HepG2 (cell line): Measurements from ENCODE around the gene ADGRF1. TPM values are rescaled to one million over a fixed set of nuclear protein-coding genes. Genes with fewer than 3 reads are reported as not detected.

Source experiments
- E2F1 ChIP-seq: sonication (generic); formaldehyde crosslinking; IDR thresholded peaks from 2 replicates; pipeline ENCODE4 v1.5.0; 2020; ENCODE audit warnings: missing genetic modification reagents
- ERF ChIP-seq: IDR thresholded peaks from 2 replicates; pipeline ENCODE4 v1.6.1; 2018; ENCODE audit warnings: missing biosample characterization, missing genetic modification reagents
- FOXJ3 ChIP-seq: sonication (generic); formaldehyde crosslinking; IDR thresholded peaks from 2 replicates; pipeline ENCODE4 v1.4.0; 2020; ENCODE audit warnings: missing genetic modification reagents, mild to moderate bottlenecking, borderline replicate concordance
- GABPB1 ChIP-seq: IDR thresholded peaks from 2 replicates; pipeline ENCODE4 v1.6.1; 2016; ENCODE audit warnings: mild to moderate bottlenecking, missing genetic modification reagents, moderate library complexity, missing compliant biosample characterization
- HNF4A ChIP-seq: sonication (generic); formaldehyde crosslinking; IDR thresholded peaks from 2 replicates; pipeline ENCODE4 v1.4.0; 2020; ENCODE audit warnings: missing genetic modification reagents
- NCOA1 ChIP-seq: sonication (generic); formaldehyde crosslinking; IDR thresholded peaks from 2 replicates; pipeline ENCODE4 v1.9.0; 2021; ENCODE audit warnings: missing genetic modification reagents
- POGK ChIP-seq: sonication (generic); formaldehyde crosslinking; conservative IDR thresholded peaks from 2 replicates; pipeline ENCODE4 v1.8.0; 2022; ENCODE audit warnings: mild to moderate bottlenecking, moderate library complexity, missing genetic modification reagents
- SOX13 ChIP-seq, 3 experiments: fragments of 450-650 bp in 1 of 3; sonication (generic) in 1 of 3; formaldehyde crosslinking in 1 of 3; IDR thresholded peaks in 2 of 3; conservative IDR thresholded peaks in 1 of 3; 2 replicates each; pipeline versions ENCODE4 v1.5.0 to v1.6.1; 2016 to 2020; ENCODE audit warnings: antibody characterized with exemption in 1 of 3, mild to moderate bottlenecking in 1 of 3, missing compliant biosample characterization in 1 of 3, missing genetic modification reagents in 1 of 3, moderate library complexity in 1 of 3
- SP5 ChIP-seq: IDR thresholded peaks from 2 replicates; pipeline ENCODE4 v1.6.1; 2016; ENCODE audit warnings: low read depth, borderline replicate concordance
- TFDP1 ChIP-seq: IDR thresholded peaks from 2 replicates; pipeline ENCODE4 v1.6.1; 2016; ENCODE audit warnings: missing compliant biosample characterization, missing genetic modification reagents, borderline replicate concordance
- XRCC5 ChIP-seq: fragments of 200-400 bp; formaldehyde crosslinking; optimal IDR thresholded peaks from 2 replicates; pipeline ENCODE3; 2017; ENCODE audit warnings: mild to moderate bottlenecking, low read length
- ZEB1 ChIP-seq: IDR thresholded peaks from 2 replicates; pipeline ENCODE4 v1.6.1; 2012; ENCODE audit warnings: mild to moderate bottlenecking, low read depth, inconsistent platforms; ENCODE audit not compliant: insufficient replicate concordance
- ZFP91 ChIP-seq: sonication (generic); formaldehyde crosslinking; IDR thresholded peaks from 2 replicates; pipeline ENCODE4 v1.9.0; 2022; ENCODE audit warnings: missing genetic modification reagents, mild to moderate bottlenecking, borderline replicate concordance
- ZNF253 ChIP-seq: sonication (generic); formaldehyde crosslinking; IDR thresholded peaks from 2 replicates; pipeline ENCODE4 v1.8.0; 2022; ENCODE audit warnings: mild to moderate bottlenecking, missing genetic modification reagents, borderline replicate concordance
- ZNF292 ChIP-seq: sonication (generic); formaldehyde crosslinking; IDR thresholded peaks from 2 replicates; pipeline ENCODE4 v1.8.1; 2022; ENCODE audit warnings: mild to moderate bottlenecking, low read depth, missing genetic modification reagents, borderline replicate concordance
- ZNF44 ChIP-seq: sonication (generic); formaldehyde crosslinking; IDR thresholded peaks from 2 replicates; pipeline ENCODE4 v1.5.1; 2020; ENCODE audit warnings: mild to moderate bottlenecking, missing genetic modification reagents
- ZNF503 ChIP-seq: sonication (generic); formaldehyde crosslinking; IDR thresholded peaks from 2 replicates; pipeline ENCODE4 v1.4.0; 2020; ENCODE audit warnings: missing genetic modification reagents
- ZNF557 ChIP-seq: sonication (generic); formaldehyde crosslinking; IDR thresholded peaks from 2 replicates; pipeline ENCODE4 v1.4.0; 2020; ENCODE audit warnings: missing genetic modification reagents
- ZNF569 ChIP-seq: sonication (generic); formaldehyde crosslinking; IDR thresholded peaks from 2 replicates; pipeline ENCODE4 v1.5.0; 2020; ENCODE audit warnings: mild to moderate bottlenecking, missing genetic modification reagents, moderate library complexity, borderline replicate concordance
- ZNF580 ChIP-seq: IDR thresholded peaks from 2 replicates; pipeline ENCODE4 v1.6.1; 2016; ENCODE audit warnings: low read depth, borderline replicate concordance
- ZNF780A ChIP-seq: sonication (generic); formaldehyde crosslinking; IDR thresholded peaks from 2 replicates; pipeline ENCODE4 v1.8.0; 2022; ENCODE audit warnings: mild to moderate bottlenecking, missing genetic modification reagents, moderate library complexity
- polyA plus RNA-seq, 8 experiments: library from polyadenylated mRNA; depleted of rRNA in 3 of 8; stranded (reverse) in 7 of 8; unstranded in 1 of 8; fragments of >200 nt; fragmentation: Illumina TruSeq in 4 of 8; extraction: Trizol in 4 of 8; gene quantifications; 2 replicates each; pipeline versions ENCODE4 v1.2.1 to v1.2.3, GENCODE V29; 2011 to 2016; ENCODE audit warnings: low read depth in 4 of 8, missing spikeins in 1 of 8, mixed read lengths in 1 of 8; ENCODE audit not compliant: insufficient read depth in 1 of 8
- total RNA-seq, 5 experiments: library from RNA; depleted of rRNA; stranded (reverse); fragments of >200 nt; fragmentation: Illumina TruSeq; extraction: Trizol; gene quantifications; 2 replicates each; pipeline ENCODE4 v1.2.3, GENCODE V29; 2016; ENCODE audit warnings: low read depth in 1 of 5

ADGRF1 gene
- total and polyA plus RNA-seq, 2 of the 13 experiments (the other 11 are each of a cell fraction or from before 2014, with no cell fraction given) = not detected

GRCh38 chr6:47083586-47084047, 41.5 kb upstream of the ADGRF1 start (continued):
- no peak for TF ChIP-seq E2F1
- 0 out of 2 replicates have a peak, but pooled peaks have one; percentile 32 for TF ChIP-seq POGK
- no peak; the same call in 1 of the 2 replicates for TF ChIP-seq ERF
- no peak for TF ChIP-seq ZFP91
- TF ChIP-seq NCOA1 (CRISPR knock-in tag) = no peak
- TF ChIP-seq SP5 (CRISPR knock-in tag) = peak; percentile 17; the same call in 1 of the 2 replicates
- TF ChIP-seq XRCC5 = peak; percentile 35
- TF ChIP-seq ZNF253 = no peak
- peak; percentile 24; the same call in 1 of the 2 replicates for TF ChIP-seq GABPB1 (CRISPR knock-in tag)
- TF ChIP-seq HNF4A (CRISPR knock-in tag) = peak; percentile 76
- TF ChIP-seq ZNF292 (CRISPR knock-in tag) = peak; percentile 47; the same call in 1 of the 2 replicates
- no peak for TF ChIP-seq ZNF569 (CRISPR knock-in tag)
- TF ChIP-seq TFDP1 (CRISPR knock-in tag) = 0 out of 2 replicates have a peak, but pooled peaks have one; percentile 11
- 0 out of 2 replicates have a peak, but pooled peaks have one; percentile 7 for TF ChIP-seq ZNF503 (CRISPR knock-in tag)
- TF ChIP-seq FOXJ3 = peak; percentile 71; the same call in 1 of the 2 replicates
- peak; percentile 30; the same call in 1 of the 2 replicates for TF ChIP-seq ZNF580
- no peak for TF ChIP-seq ZEB1
- TF ChIP-seq ZNF780A (CRISPR knock-in tag) = no peak
- TF ChIP-seq ZNF44 = no peak
- TF ChIP-seq ZNF557 (CRISPR knock-in tag) = 0 out of 2 replicates have a peak, but pooled peaks have one; percentile 56
- TF ChIP-seq SOX13 (IDR thresholded peaks at IDR 0.05) = no peak
- peak in 1 of 2 experiments; percentile 52; a peak in 2 of 4 replicates for TF ChIP-seq SOX13 (CRISPR knock-in tag; conservative IDR thresholded peaks at IDR 0.05 in 1 of 2, IDR thresholded peaks at IDR 0.05 in 1 of 2)
